ENCODE measurements around the gene DHRS11.
A peak's percentile ranks its signal among the peaks of the same experiment; 100 is the strongest.

Gene DHRS11

GRCh38 chr17:36599546-36600250 lies 8.0 kb downstream of the DHRS11 start:
- H3K4me1 ChIP-seq (ENCODE audit: control extremely low read depth in 1 of 4, control insufficient read depth in 4 of 4, insufficient read depth in 4 of 4, low read length in 3 of 4): peaks cover 8 to 38% (median 30%) of the 10 kb centered on the region in 4 experiments
- ChIA-PET POLR2A (interaction anchor here (1.0 kb wide), 1 partner anchor 58 kb away, joined by 3 read pairs; no protein-coding TSS in a partner anchor), CTCF (no interaction called here)
- 99% methylated on average over 11 of the region's 11 CpGs for WGBS (ENCODE audit: insufficient coverage)
- H3K36me3 ChIP-seq (ENCODE audit: control insufficient read depth in 4 of 4, insufficient read depth in 4 of 4, low read length in 3 of 4): peaks cover 0 to 35% (median 3%) of the 10 kb centered on the region in 4 experiments
- H3K27ac ChIP-seq (ENCODE audit: insufficient read depth in 1 of 2, low read depth in 1 of 2, low read length in 2 of 2, poor library complexity in 1 of 2, severe bottlenecking in 2 of 2): no peak overlapping the region
- H3K27me3 ChIP-seq (replicated peaks in 2 of 5; ENCODE audit: control insufficient read depth in 4 of 5, insufficient read depth in 5 of 5, low read length in 4 of 5): no peaks in the 10 kb centered on the region
- no peak overlapping the region for H3K4me3 ChIP-seq (ENCODE audit: control insufficient read depth in 1 of 7, extremely low read depth in 1 of 7, insufficient read depth in 4 of 7, low read depth in 2 of 7, low read length in 6 of 7)
- DNase-seq: no peak
- H3K9me3 ChIP-seq (ENCODE audit: control extremely low read depth in 1 of 5, control insufficient read depth in 4 of 5, insufficient read depth in 2 of 5, low read depth in 1 of 5, low read length in 4 of 5): no peaks in the 10 kb centered on the region

GRCh38 chr17:36600465-36600864 lies 8.8 kb downstream of the DHRS11 start:
- H3K4me1 ChIP-seq (ENCODE audit: control extremely low read depth in 1 of 4, control insufficient read depth in 4 of 4, insufficient read depth in 4 of 4, low read length in 3 of 4): peaks cover 8 to 38% (median 30%) of the 10 kb centered on the region in 4 experiments
- H3K4me3 ChIP-seq (ENCODE audit: control insufficient read depth in 1 of 7, extremely low read depth in 1 of 7, insufficient read depth in 4 of 7, low read depth in 2 of 7, low read length in 6 of 7): peak overlapping the region in 5 of 7 experiments; percentile 88 to 97 (median 91)
- POLR2A ChIA-PET: no interaction called here
- H3K36me3 ChIP-seq (ENCODE audit: control insufficient read depth in 4 of 4, insufficient read depth in 4 of 4, low read length in 3 of 4): peaks cover 0 to 34% (median 3%) of the 10 kb centered on the region in 4 experiments
- peak; percentile 58 to 74 (median 59) for DNase-seq
- H3K9me3 ChIP-seq (ENCODE audit: control extremely low read depth in 1 of 5, control insufficient read depth in 4 of 5, insufficient read depth in 2 of 5, low read depth in 1 of 5, low read length in 4 of 5): no peaks in the 10 kb centered on the region
- peak overlapping the region; percentile 67 to 82 for H3K27ac ChIP-seq (ENCODE audit: insufficient read depth in 1 of 2, low read depth in 1 of 2, low read length in 2 of 2, poor library complexity in 1 of 2, severe bottlenecking in 2 of 2)
- WGBS (ENCODE audit: insufficient coverage): 25% methylated on average over 3 of the region's 3 CpGs
- CTCF ChIA-PET: interaction anchor here (0.9 to 3.6 kb wide), 6 partner anchors 8 to 610 kb away, joined by 3 to 17 read pairs (median 6); partner anchors contain the start of genes MYO19 and PIGW
- H3K27me3 ChIP-seq (replicated peaks in 2 of 5; ENCODE audit: control insufficient read depth in 4 of 5, insufficient read depth in 5 of 5, low read length in 4 of 5): no peaks in the 10 kb centered on the region

- peak overlapping the region; percentile 80 to 97 (median 90) for H3K4me3 ChIP-seq (ENCODE audit: control insufficient read depth in 1 of 7, extremely low read depth in 1 of 7, insufficient read depth in 4 of 7, low read depth in 2 of 7, low read length in 6 of 7)
- H3K9me3 ChIP-seq (ENCODE audit: control extremely low read depth in 1 of 5, control insufficient read depth in 4 of 5, insufficient read depth in 2 of 5, low read depth in 1 of 5, low read length in 4 of 5): no peaks in the 10 kb centered on the region
- no peaks in the 10 kb centered on the region for H3K27me3 ChIP-seq (replicated peaks in 2 of 5; ENCODE audit: control insufficient read depth in 4 of 5, insufficient read depth in 5 of 5, low read length in 4 of 5)
- H3K27ac ChIP-seq (ENCODE audit: insufficient read depth in 1 of 2, low read depth in 1 of 2, low read length in 2 of 2, poor library complexity in 1 of 2, severe bottlenecking in 2 of 2): peak overlapping the region; percentile 67 to 82
- WGBS (ENCODE audit: insufficient coverage): 13% methylated on average over 9 of the region's 10 CpGs
- DNase-seq: peak; percentile 44 to 59 (median 52)
- peaks cover 8 to 38% (median 30%) of the 10 kb centered on the region in 4 experiments for H3K4me1 ChIP-seq (ENCODE audit: control extremely low read depth in 1 of 4, control insufficient read depth in 4 of 4, insufficient read depth in 4 of 4, low read length in 3 of 4)
- POLR2A ChIA-PET: no interaction called here
- CTCF ChIA-PET: interaction anchor here (0.9 to 4.1 kb wide), 10 partner anchors 8 to 641 kb away, joined by 3 to 22 read pairs (median 6); partner anchors contain the start of genes MYO19 and PIGW
- H3K36me3 ChIP-seq (ENCODE audit: control insufficient read depth in 4 of 4, insufficient read depth in 4 of 4, low read length in 3 of 4): peaks cover 0 to 34% (median 3%) of the 10 kb centered on the region in 4 experiments
Observed at GRCh38 chr17:36600936-36601302, 9.2 kb downstream of the DHRS11 start.

GRCh38 chr17:36601303-36602029 lies 9.8 kb downstream of the DHRS11 start, which contains the start of gene MRM1:
Gene MRM1 (plus strand): TSS chr17:36601583. CDS start chr17:36601811, 228 bp downstream.
- Histone ChIP-seq H3K27ac (ENCODE audit: insufficient read depth in 1 of 2, low read depth in 1 of 2, low read length in 2 of 2, poor library complexity in 1 of 2, severe bottlenecking in 2 of 2) (peak within 1 kb of the TSS; percentile 67 to 82), H3K4me3 (ENCODE audit: control insufficient read depth in 1 of 7, extremely low read depth in 1 of 7, insufficient read depth in 4 of 7, low read depth in 2 of 7, low read length in 6 of 7) (peak within 1 kb of the TSS; percentile 80 to 97 (median 90)), H3K9me3 (ENCODE audit: control extremely low read depth in 1 of 5, control insufficient read depth in 4 of 5, insufficient read depth in 2 of 5, low read depth in 1 of 5, low read length in 4 of 5) (no peaks in the 10 kb centered on the region), H3K36me3 (ENCODE audit: control insufficient read depth in 4 of 4, insufficient read depth in 4 of 4, low read length in 3 of 4) (peaks cover 0 to 33% (median 5%) of the 10 kb centered on the region in 4 experiments), H3K27me3 (replicated peaks in 2 of 5; ENCODE audit: control insufficient read depth in 4 of 5, insufficient read depth in 5 of 5, low read length in 4 of 5) (no peaks in the 10 kb centered on the region), H3K4me1 (ENCODE audit: control extremely low read depth in 1 of 4, control insufficient read depth in 4 of 4, insufficient read depth in 4 of 4, low read length in 3 of 4) (peaks cover 8 to 38% (median 30%) of the 10 kb centered on the region in 4 experiments)
- WGBS (ENCODE audit: insufficient coverage): under 1% methylated on average over 49 of the region's 60 CpGs
- peak; percentile 84 to 90 (median 87) for DNase-seq
- ChIA-PET CTCF (interaction anchor here (0.8 to 4.1 kb wide), 14 partner anchors 9 to 640 kb away, joined by 3 to 22 read pairs (median 5); partner anchors contain the start of genes MYO19 and PIGW), POLR2A (interaction anchor here (1.1 kb wide), 1 partner anchor 56 kb away, joined by 4 read pairs; the partner anchor contains the start of gene GGNBP2)

- WGBS (ENCODE audit: insufficient coverage): under 1% methylated on average over 38 of the region's 38 CpGs
- H3K4me3 ChIP-seq (ENCODE audit: control insufficient read depth in 1 of 7, extremely low read depth in 1 of 7, insufficient read depth in 4 of 7, low read depth in 2 of 7, low read length in 6 of 7): peak overlapping the region; percentile 80 to 97 (median 90)
- H3K4me1 ChIP-seq (ENCODE audit: control extremely low read depth in 1 of 4, control insufficient read depth in 4 of 4, insufficient read depth in 4 of 4, low read length in 3 of 4): peaks cover 8 to 38% (median 30%) of the 10 kb centered on the region in 4 experiments
- POLR2A ChIA-PET: interaction anchor here (1.1 kb wide), 1 partner anchor 57 kb away, joined by 4 read pairs; the partner anchor contains the start of gene GGNBP2
- peaks cover 0 to 28% (median 5%) of the 10 kb centered on the region in 4 experiments for H3K36me3 ChIP-seq (ENCODE audit: control insufficient read depth in 4 of 4, insufficient read depth in 4 of 4, low read length in 3 of 4)
- no peaks in the 10 kb centered on the region for H3K27me3 ChIP-seq (replicated peaks in 2 of 5; ENCODE audit: control insufficient read depth in 4 of 5, insufficient read depth in 5 of 5, low read length in 4 of 5)
- no peak for DNase-seq
- H3K27ac ChIP-seq (ENCODE audit: insufficient read depth in 1 of 2, low read depth in 1 of 2, low read length in 2 of 2, poor library complexity in 1 of 2, severe bottlenecking in 2 of 2): peak overlapping the region in 1 of 2 experiments; percentile 82
- CTCF ChIA-PET: interaction anchor here (0.7 to 4.1 kb wide), 24 partner anchors 9 to 795 kb away, joined by 3 to 22 read pairs (median 5); partner anchors contain the start of genes MYO19 and PIGW
- H3K9me3 ChIP-seq (ENCODE audit: control extremely low read depth in 1 of 5, control insufficient read depth in 4 of 5, insufficient read depth in 2 of 5, low read depth in 1 of 5, low read length in 4 of 5): no peaks in the 10 kb centered on the region
Observed at GRCh38 chr17:36602030-36602748, 10.5 kb downstream of the DHRS11 start.

GRCh38 chr17:36602924-36603384 lies 11.3 kb downstream of the DHRS11 start:
- Histone ChIP-seq H3K27ac (ENCODE audit: insufficient read depth in 1 of 2, low read depth in 1 of 2, low read length in 2 of 2, poor library complexity in 1 of 2, severe bottlenecking in 2 of 2) (no peak overlapping the region), H3K4me3 (ENCODE audit: control insufficient read depth in 1 of 7, extremely low read depth in 1 of 7, insufficient read depth in 4 of 7, low read depth in 2 of 7, low read length in 6 of 7) (peak overlapping the region in 6 of 7 experiments; percentile 80 to 97 (median 90)), H3K9me3 (ENCODE audit: control extremely low read depth in 1 of 5, control insufficient read depth in 4 of 5, insufficient read depth in 2 of 5, low read depth in 1 of 5, low read length in 4 of 5) (no peaks in the 10 kb centered on the region), H3K4me1 (ENCODE audit: control extremely low read depth in 1 of 4, control insufficient read depth in 4 of 4, insufficient read depth in 4 of 4, low read length in 3 of 4) (peaks cover 8 to 38% (median 30%) of the 10 kb centered on the region in 4 experiments), H3K27me3 (replicated peaks in 2 of 5; ENCODE audit: control insufficient read depth in 4 of 5, insufficient read depth in 5 of 5, low read length in 4 of 5) (no peaks in the 10 kb centered on the region), H3K36me3 (ENCODE audit: control insufficient read depth in 4 of 4, insufficient read depth in 4 of 4, low read length in 3 of 4) (peaks cover 0 to 29% (median 7%) of the 10 kb centered on the region in 4 experiments)
- ChIA-PET POLR2A (no interaction called here), CTCF (interaction anchor here (0.7 to 4.1 kb wide), 19 partner anchors 8 to 794 kb away, joined by 3 to 22 read pairs (median 5); partner anchors contain the start of genes MYO19 and PIGW)
- peak; percentile 83 to 88 (median 84) for DNase-seq
- WGBS (ENCODE audit: insufficient coverage): 0% methylated on average over 2 of the region's 5 CpGs
